Esophagus squamous epithelium (tissue), 5 donors: Measurements from ENCODE around the gene TTLL3. TPM values are rescaled to one million over a fixed set of nuclear protein-coding genes. Genes with fewer than 3 reads are reported as not detected.
"Not testable (repeated sequence)": the region's sequence is repeated elsewhere in the genome, so short reads cannot be mapped to it uniquely, and the experiment has no call there.

Experiments used
- DNase-seq: peaks from one replicate; lab custom pipeline; 2025; lab: John Stamatoyannopoulos, UW
- H3K27ac ChIP-seq, 4 donors: fragments of 200-600 bp; sonication (generic); one replicate each; pipeline ENCODE4 v1.5.1; 2016 to 2019; ENCODE audit warnings: mild to moderate bottlenecking in 1 of 4
- H3K27me3 ChIP-seq, 4 donors: fragments of 200-600 bp; sonication (generic); 1 replicate in 3 of 4; 2 replicates in 1 of 4; pipeline versions ENCODE4 v1.5.1 to v1.6.0; 2017 to 2021; ENCODE audit warnings: antibody characterized with exemption in 1 of 4
- H3K36me3 ChIP-seq, 3 donors: fragments of 200-600 bp; sonication (generic); one replicate each; pipeline ENCODE4 v1.5.1; 2016 to 2019
- H3K4me1 ChIP-seq, 3 donors: fragments of 200-600 bp; sonication (generic); one replicate each; pipeline ENCODE4 v1.5.1; 2017 to 2019
- H3K4me3 ChIP-seq, 4 donors: fragments of 200-600 bp; sonication (generic); 1 replicate in 3 of 4; 2 replicates in 1 of 4; pipeline ENCODE4 v1.5.1; 2016 to 2019; ENCODE audit warnings: mild to moderate bottlenecking in 2 of 4, moderate library complexity in 1 of 4
- H3K9me3 ChIP-seq, 3 donors: fragments of 200-600 bp; sonication (generic); one replicate each; pipeline ENCODE4 v1.5.1; 2016 to 2019
- CTCF ChIP-seq, 6 experiments: fragments of 450-650 bp in 4 of 6; fragments of 200-600 bp in 2 of 6; sonication (generic) in 2 of 6; IDR thresholded peaks; one replicate each; pipeline ENCODE4 v1.5.1; 2016 to 2019; ENCODE audit warnings: antibody characterized with exemption in 6 of 6, mild to moderate bottlenecking in 4 of 6, moderate library complexity in 4 of 6
- POLR2A ChIP-seq, 4 donors: fragments of 450-650 bp; IDR thresholded peaks; one replicate each; pipeline ENCODE4 v1.6.1; 2017; ENCODE audit warnings: antibody characterized with exemption in 4 of 4, mild to moderate bottlenecking in 4 of 4, moderate library complexity in 3 of 4
- WGBS, 2 donors: methylation state at CpG; one replicate each; pipeline ENCODE4 v1.1.5; 2018; 5-methylcytosine and 5-hydroxymethylcytosine counted together
- intact Hi-C: fragments of 100-400 bp; cut with DNase I; formaldehyde crosslinking; loops from one replicate; pipeline ENCODE4 v1.15.0; 2022
- total RNA-seq, 4 donors: library from RNA; depleted of rRNA; stranded (reverse); fragments of >200 nt; gene quantifications; one replicate each; pipeline ENCODE4 v1.1.0, GENCODE V29; 2016
- donor health status: DM: yes; HTN: yes; CAD: no.

TTLL3 gene
- total RNA-seq, 4 donors from 2014 or later = 7.6 to 29.2 (median 10.2) TPM

GRCh38 chr3:9770276-9770812 is 39.7 kb upstream of the TTLL3 start:
- Histone ChIP-seq H3K4me1 (peaks cover 19 to 45% (median 32%) of the 10 kb centered on the region in 3 donors), H3K27ac (peak overlapping the region; percentile 72 to 90 (median 89)), H3K9me3 (no peaks in the 10 kb centered on the region), H3K27me3 (no peaks in the 10 kb centered on the region), H3K36me3 (peaks cover 0 to 9% (median 4%) of the 10 kb centered on the region in 3 donors), H3K4me3 (peak overlapping the region; percentile 41 to 78 (median 64))
- TF ChIP-seq POLR2A (IDR thresholded peaks at IDR 0.05) (no peak), CTCF (IDR thresholded peaks at IDR 0.05) (no peak)
- 9 to 18% methylated on average over 11 to 13 of the region's 15 CpGs for WGBS, 2 donors
- intact Hi-C loops = no loop called here
- no peak for DNase-seq

GRCh38 chr3:9771007-9771406 is 39.1 kb upstream of the TTLL3 start:
- intact Hi-C loops, H3K9me3 ChIP-seq, DNase-seq, H3K4me3 ChIP-seq, H3K27me3 ChIP-seq, H3K36me3 ChIP-seq: not testable (repeated sequence)
- Histone ChIP-seq H3K27ac (peak overlapping the region in 2 of 4 donors; percentile 88 to 90), H3K4me1 (peaks cover 19 to 45% (median 32%) of the 10 kb centered on the region in 3 donors)
- WGBS, 2 donors = 79 to 88% methylated on average over 2 of the region's 2 CpGs

- Histone ChIP-seq H3K4me1 (peaks cover 0 to 26% (median 4%) of the 10 kb centered on the region in 3 donors), H3K27me3 (no peaks in the 10 kb centered on the region), H3K27ac (no peak overlapping the region), H3K36me3 (peaks cover 0 to 32% (median 5%) of the 10 kb centered on the region in 3 donors), H3K4me3 (no peak overlapping the region), H3K9me3 (no peaks in the 10 kb centered on the region)
- intact Hi-C loops = no loop called here
- WGBS, 2 donors = 69 to 90% methylated on average over 5 of the region's 5 CpGs
- TF ChIP-seq CTCF (IDR thresholded peaks at IDR 0.05) (no peak), POLR2A (IDR thresholded peaks at IDR 0.05) (no peak)
- DNase-seq = no peak
These were observed 33.0 kb upstream of the TTLL3 start for GRCh38 chr3:9776896-9777693.

GRCh38 chr3:9777694-9778021 is 32.4 kb upstream of the TTLL3 start:
- no peak for TF ChIP-seq CTCF (IDR thresholded peaks at IDR 0.05)
- TF ChIP-seq POLR2A (IDR thresholded peaks at IDR 0.05) = no peak
- 83 to 100% methylated on average over 1 of the region's 1 CpG for WGBS, 2 donors
- no peak overlapping the region for H3K4me3 ChIP-seq
- H3K36me3 ChIP-seq = peaks cover 0 to 37% (median 5%) of the 10 kb centered on the region in 3 donors
- H3K27ac ChIP-seq = no peak overlapping the region
- no peaks in the 10 kb centered on the region for H3K9me3 ChIP-seq
- H3K27me3 ChIP-seq = no peaks in the 10 kb centered on the region
- H3K4me1 ChIP-seq = peaks cover 0 to 32% (median 4%) of the 10 kb centered on the region in 3 donors
- intact Hi-C loops = no loop called here
- DNase-seq = no peak

- no peak overlapping the region for H3K4me3 ChIP-seq
- no peak for DNase-seq
- H3K4me1 ChIP-seq = peaks cover 0 to 32% (median 4%) of the 10 kb centered on the region in 3 donors
- no peak overlapping the region for H3K27ac ChIP-seq
- intact Hi-C loops = no loop called here
- no peaks in the 10 kb centered on the region for H3K27me3 ChIP-seq
- H3K36me3 ChIP-seq = peaks cover 0 to 45% (median 5%) of the 10 kb centered on the region in 3 donors
- 76 to 83% methylated on average over 4 to 5 of the region's 5 CpGs for WGBS, 2 donors
- TF ChIP-seq POLR2A (IDR thresholded peaks at IDR 0.05) (no peak), CTCF (IDR thresholded peaks at IDR 0.05) (no peak)
- no peaks in the 10 kb centered on the region for H3K9me3 ChIP-seq
These were observed 31.7 kb upstream of the TTLL3 start for GRCh38 chr3:9778143-9779074.
